ENCODE data around the gene TMEM238.

- no peak for TF ChIP-seq ELF4 (IDR thresholded peaks at IDR 0.05)
- no peak for TF ChIP-seq SP1 (IDR thresholded peaks at IDR 0.05)
- TF ChIP-seq TARDBP (IDR thresholded peaks at IDR 0.05) = no peak
- no peak for TF ChIP-seq FOXM1 (IDR thresholded peaks at IDR 0.05; ENCODE audit: borderline replicate concordance)
- no peak for TF ChIP-seq FOXK2 (IDR thresholded peaks at IDR 0.05)
These were observed 37.2 kb downstream of the TMEM238 start for GRCh38 chr19:55346725-55347441.
